Fibroblast of lung (primary cell): ENCODE results near the gene NECAB3.

Source experiments
- EZH2 ChIP-seq: IDR thresholded peaks from 2 replicates; pipeline ENCODE4 v1.5.1; 2012; ENCODE audit warnings: low read length, control low read depth, mild to moderate bottlenecking; ENCODE audit errors: missing control alignments
- TF ChIP-seq, protein P1 (sequence below), 2 donors: IDR thresholded peaks in 1 of 2; conservative IDR thresholded peaks in 1 of 2; 1 replicate in 1 of 2; 2 replicates in 1 of 2; pipeline ENCODE4 v1.5.1; 2011 to 2012; ENCODE audit warnings: low read length in 2 of 2, control low read depth in 1 of 2, inconsistent platforms in 1 of 2, low read depth in 1 of 2, mild to moderate bottlenecking in 1 of 2

DNA sequence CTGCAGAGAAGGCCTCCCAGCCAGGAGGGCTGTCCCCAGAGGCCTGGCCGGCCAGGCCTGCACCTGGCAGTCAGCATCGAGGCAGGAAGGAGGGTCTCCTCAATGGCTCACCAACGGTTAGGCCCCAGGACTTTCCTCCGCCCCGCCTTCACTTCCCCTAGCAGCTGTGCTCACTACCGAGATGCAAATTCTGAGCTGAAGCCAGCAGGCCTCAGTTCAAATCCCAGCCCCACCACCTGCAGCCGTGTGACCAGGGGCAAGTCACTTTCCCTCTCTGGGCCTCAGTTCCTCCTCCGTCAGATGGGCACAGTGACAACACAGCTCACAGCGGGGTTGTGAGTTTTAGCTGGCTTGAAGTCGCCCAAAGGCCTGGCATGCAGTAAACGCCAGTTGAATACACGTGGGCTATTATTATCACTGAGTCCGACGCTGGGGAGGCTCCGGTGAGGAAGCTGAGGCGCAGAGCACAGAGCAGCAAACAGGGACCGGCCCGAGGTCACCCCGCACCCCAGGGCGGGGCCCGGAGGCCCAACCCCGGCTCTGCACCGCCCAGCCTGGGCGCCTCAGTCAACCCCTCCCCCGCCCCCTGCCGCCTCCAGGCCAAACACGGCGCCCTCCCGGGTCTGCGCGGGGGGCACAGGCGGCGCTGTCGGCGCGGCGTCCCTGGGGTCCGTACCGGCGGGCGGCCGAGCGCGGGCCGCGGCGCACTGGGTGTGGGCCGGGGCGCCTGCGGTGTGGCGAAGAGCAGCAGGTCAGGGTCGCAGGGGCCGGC lies 11.3 kb upstream of the NECAB3 start:
- TF ChIP-seq, protein P1, sequence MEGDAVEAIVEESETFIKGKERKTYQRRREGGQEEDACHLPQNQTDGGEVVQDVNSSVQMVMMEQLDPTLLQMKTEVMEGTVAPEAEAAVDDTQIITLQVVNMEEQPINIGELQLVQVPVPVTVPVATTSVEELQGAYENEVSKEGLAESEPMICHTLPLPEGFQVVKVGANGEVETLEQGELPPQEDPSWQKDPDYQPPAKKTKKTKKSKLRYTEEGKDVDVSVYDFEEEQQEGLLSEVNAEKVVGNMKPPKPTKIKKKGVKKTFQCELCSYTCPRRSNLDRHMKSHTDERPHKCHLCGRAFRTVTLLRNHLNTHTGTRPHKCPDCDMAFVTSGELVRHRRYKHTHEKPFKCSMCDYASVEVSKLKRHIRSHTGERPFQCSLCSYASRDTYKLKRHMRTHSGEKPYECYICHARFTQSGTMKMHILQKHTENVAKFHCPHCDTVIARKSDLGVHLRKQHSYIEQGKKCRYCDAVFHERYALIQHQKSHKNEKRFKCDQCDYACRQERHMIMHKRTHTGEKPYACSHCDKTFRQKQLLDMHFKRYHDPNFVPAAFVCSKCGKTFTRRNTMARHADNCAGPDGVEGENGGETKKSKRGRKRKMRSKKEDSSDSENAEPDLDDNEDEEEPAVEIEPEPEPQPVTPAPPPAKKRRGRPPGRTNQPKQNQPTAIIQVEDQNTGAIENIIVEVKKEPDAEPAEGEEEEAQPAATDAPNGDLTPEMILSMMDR (conservative IDR thresholded peaks at IDR 0.05 in 1 of 2, IDR thresholded peaks at IDR 0.05 in 1 of 2; ENCODE audit: low read depth in 1 of 2, low read length in 2 of 2), result no peak
- no peak for TF ChIP-seq EZH2
